GM12891 (cell line): ENCODE data around the gene PAEP.

Experiments
- DNase-seq: peaks from one replicate; pipeline ENCODE4 v3.0.0; 2011; ENCODE audit warnings: low spot score; ENCODE audit not compliant: insufficient read length
- FAIRE-seq: peaks from 2 replicates; lab custom pipeline; 2011; peaks lifted over from hg19 to GRCh38; lab: Jason Lieb, UNC
- PAX5 ChIP-seq: IDR thresholded peaks from 2 replicates; pipeline ENCODE4 v1.6.1; 2011; ENCODE audit warnings: low read length, moderate library complexity, mild to moderate bottlenecking; ENCODE audit not compliant: insufficient read depth, severe bottlenecking
- POLR2A ChIP-seq: IDR thresholded peaks from 2 replicates; pipeline ENCODE4 v1.6.1; 2011; ENCODE audit warnings: low read depth, low read length, control low read depth
- POLR2AphosphoS5 ChIP-seq: IDR thresholded peaks from 2 replicates; pipeline ENCODE4 v1.6.1; 2011; ENCODE audit warnings: low read depth, low read length, control low read depth
- POU2F2 ChIP-seq: IDR thresholded peaks from 2 replicates; pipeline ENCODE4 v1.6.1; 2011; ENCODE audit warnings: low read depth, mild to moderate bottlenecking, control low read depth, low read length, moderate library complexity
- SPI1 ChIP-seq: IDR thresholded peaks from 2 replicates; pipeline ENCODE4 v1.6.1; 2011; ENCODE audit warnings: low read depth, low read length, control low read depth
- TAF1 ChIP-seq: IDR thresholded peaks from 2 replicates; pipeline ENCODE4 v1.6.1; 2011; ENCODE audit warnings: low read depth, low read length, control low read depth

Gene PAEP

GRCh38 chr9:135592625-135593024, 31.1 kb downstream of the PAEP start:
- TF ChIP-seq TAF1: no peak
- TF ChIP-seq SPI1: no peak
- no peak for TF ChIP-seq POLR2AphosphoS5
- no peak for TF ChIP-seq PAX5
- TF ChIP-seq POU2F2: no peak
- TF ChIP-seq POLR2A: no peak
- DNase-seq (no peak), FAIRE-seq (no peak)

- DNase-seq: no peak
- TF ChIP-seq POLR2A (no peak), POLR2AphosphoS5 (no peak), SPI1 (no peak), TAF1 (no peak), PAX5 (no peak), POU2F2 (no peak)
- no peak for FAIRE-seq
Measured at GRCh38 chr9:135596211-135596610, 34.7 kb downstream of the PAEP start.

- no peak for DNase-seq
- no peak for TF ChIP-seq SPI1
- TF ChIP-seq POU2F2: no peak
- no peak for TF ChIP-seq TAF1
- no peak for TF ChIP-seq PAX5
- no peak for TF ChIP-seq POLR2A
- TF ChIP-seq POLR2AphosphoS5: no peak
- no peak for FAIRE-seq
Measured at GRCh38 chr9:135600296-135600817, 38.8 kb downstream of the PAEP start.

DNA sequence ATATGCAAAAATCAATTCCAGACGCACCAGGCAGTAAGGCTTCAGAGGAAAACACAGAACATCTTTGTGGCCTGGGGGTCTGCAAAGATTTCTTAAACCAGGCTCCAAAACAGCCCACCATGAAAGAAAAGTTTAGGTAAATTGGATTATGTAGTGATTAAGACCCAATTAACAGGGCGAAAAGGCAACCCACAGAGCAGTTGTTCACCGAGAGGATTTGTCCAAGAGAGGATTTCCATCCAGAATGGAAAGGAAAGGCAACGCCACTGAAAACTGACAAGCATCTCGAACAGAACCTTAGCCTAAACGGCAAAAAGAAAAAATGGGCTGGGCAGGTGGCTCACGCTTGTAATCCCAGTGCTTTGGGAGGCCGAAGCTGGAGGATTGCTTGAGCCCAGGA, 40.4 kb downstream of the PAEP start:
- DNase-seq: no peak
- TF ChIP-seq POU2F2: no peak
- FAIRE-seq: no peak

DNA sequence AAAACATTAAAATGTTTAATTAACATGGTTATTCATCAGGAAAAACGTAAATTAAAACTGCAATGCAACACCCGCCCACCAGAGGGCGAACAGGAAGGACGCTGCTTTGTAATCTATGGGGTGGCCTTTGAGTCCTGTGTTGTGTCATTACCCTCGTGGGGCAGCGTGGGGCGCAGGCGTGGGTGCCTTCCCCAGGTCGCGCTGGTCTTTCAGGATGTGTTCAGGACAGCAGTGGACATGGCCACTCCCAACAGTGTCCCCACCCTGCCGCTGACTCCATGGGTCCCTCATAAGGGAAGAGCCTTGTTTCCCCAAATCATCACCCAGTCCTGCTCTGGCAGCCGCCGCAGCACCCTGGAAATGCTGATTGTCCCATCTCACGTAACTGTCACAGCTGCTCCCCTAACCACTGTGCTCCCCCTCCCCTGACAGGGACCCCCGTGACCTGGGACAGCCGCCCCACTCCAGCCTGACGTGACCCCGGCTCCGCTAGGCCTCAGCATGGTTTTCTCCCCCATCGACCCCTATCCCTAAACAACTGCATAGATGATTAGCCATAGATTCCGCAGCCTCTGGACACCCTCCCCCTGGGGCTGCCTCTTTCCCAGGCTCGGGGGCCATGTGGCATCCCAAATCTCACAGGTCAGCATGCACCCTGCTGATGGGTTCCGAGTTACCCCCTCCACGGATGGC, 41.4 kb downstream of the PAEP start:
- FAIRE-seq (peak; percentile 13), DNase-seq (no peak)
- TF ChIP-seq TAF1 (no peak), POLR2A (no peak), SPI1 (no peak), POU2F2 (no peak), POLR2AphosphoS5 (no peak)

DNA sequence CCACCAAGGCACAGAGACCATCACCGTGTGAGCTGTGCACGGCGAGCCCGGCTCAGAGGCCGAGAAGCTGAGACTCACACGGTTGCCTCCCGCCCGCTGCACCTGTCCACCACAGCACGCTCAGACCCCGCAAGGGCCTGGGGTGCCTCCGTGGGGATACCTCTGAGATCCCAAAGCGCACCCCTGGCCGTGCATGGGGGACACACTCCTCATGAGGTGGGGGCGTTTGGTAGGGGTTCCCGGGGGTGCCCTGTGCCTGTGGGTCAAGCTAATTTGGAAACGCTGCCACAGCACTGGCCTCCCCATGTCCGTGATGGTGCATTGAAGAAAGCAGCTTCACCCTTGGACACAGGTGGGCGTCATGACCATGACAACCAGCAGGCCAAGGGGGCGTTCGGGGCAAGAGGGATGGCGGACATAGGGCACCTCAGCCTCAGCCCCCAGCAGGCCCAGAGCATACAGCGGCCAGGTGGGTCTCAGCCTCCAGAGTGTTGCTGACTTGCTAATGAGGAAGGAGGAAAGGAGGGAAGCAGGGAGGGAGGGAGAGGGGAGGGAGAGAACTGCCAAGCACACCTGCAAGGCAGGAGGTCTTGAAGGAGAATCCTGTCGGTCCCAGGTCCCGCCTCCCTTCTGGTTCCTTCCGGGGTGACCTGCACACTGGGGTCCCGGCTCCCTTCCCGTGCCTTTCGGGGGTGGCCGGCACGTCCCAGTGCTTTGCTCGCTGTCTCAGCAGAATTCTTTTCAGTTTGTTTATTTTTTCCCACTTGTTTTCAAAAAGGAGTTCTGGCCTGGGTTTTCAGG, 43.1 kb downstream of the PAEP start:
- no peak for TF ChIP-seq POLR2A
- TF ChIP-seq SPI1: no peak
- TF ChIP-seq POLR2AphosphoS5: no peak
- no peak for TF ChIP-seq TAF1
- TF ChIP-seq POU2F2: no peak
- no peak for TF ChIP-seq PAX5
- FAIRE-seq: no peak
- no peak for DNase-seq

DNA sequence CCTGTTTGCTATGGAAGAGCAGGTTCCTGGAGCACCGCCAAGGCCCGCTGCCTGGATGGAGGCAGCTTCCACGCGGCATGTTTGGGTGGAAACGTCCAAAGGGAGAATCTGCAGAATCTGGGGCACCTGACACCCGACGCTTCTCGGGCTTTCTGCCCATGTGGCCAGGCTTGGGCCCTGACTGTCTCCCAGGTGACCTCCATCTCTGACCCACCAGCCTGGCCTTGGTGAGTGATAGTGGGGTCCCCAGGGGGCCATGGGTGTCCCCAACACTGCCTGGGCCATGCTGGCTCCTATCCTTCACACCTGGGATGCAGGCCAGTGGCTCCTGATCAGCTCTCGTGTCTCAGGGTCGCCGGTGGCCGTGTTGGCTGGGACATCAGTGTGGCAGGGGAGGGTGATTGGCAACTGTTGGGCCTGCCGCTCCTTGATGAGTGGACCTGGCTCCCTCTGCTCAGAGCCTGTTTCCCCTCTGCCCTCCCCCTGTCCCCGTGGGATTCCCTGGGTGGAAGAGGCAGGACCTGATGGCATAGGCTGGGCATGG, 43.8 kb downstream of the PAEP start:
- no peak for TF ChIP-seq POU2F2
- TF ChIP-seq SPI1: no peak
- TF ChIP-seq PAX5: no peak
- no peak for TF ChIP-seq TAF1
- TF ChIP-seq POLR2AphosphoS5: no peak
- TF ChIP-seq POLR2A: no peak
- FAIRE-seq (no peak), DNase-seq (no peak)

DNA sequence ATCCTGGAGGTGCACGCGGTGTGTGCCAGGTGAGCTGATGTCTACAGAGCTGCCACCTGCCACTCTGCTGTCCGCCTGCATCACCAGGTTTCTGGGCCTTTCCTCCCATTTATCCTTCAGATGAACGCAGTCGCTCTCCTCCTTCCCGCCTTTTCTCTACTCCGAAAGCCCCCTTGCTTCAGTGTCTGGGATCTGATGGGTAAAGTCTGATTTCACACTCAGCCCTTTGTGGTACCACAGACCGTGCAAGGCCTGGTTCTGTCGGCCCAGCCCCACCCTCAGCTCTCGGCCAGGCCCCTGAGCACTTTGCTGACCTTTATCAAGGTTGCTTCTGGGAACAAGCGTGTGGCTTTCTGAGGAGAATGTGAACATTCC, 45.3 kb downstream of the PAEP start:
- DNase-seq: no peak
- no peak for FAIRE-seq
- TF ChIP-seq POLR2A: no peak
- TF ChIP-seq TAF1: no peak
- no peak for TF ChIP-seq PAX5
- no peak for TF ChIP-seq SPI1
- TF ChIP-seq POLR2AphosphoS5: no peak
- no peak for TF ChIP-seq POU2F2

- TF ChIP-seq PAX5 (no peak), POLR2A (no peak), POLR2AphosphoS5 (no peak)
- DNase-seq (peak; percentile 3), FAIRE-seq (no peak)
Measured at GRCh38 chr9:135607401-135608293, 46.1 kb downstream of the PAEP start.
